GM12873 (cell line): ENCODE data around the gene NTN1.

Source experiments
- CTCF ChIP-seq: IDR thresholded peaks from 2 replicates; pipeline ENCODE4 v1.5.1; 2012; ENCODE audit warnings: low read depth, mild to moderate bottlenecking, moderate library complexity, low read length, control low read depth; ENCODE audit not compliant: insufficient read depth; ENCODE audit errors: missing control alignments

Gene NTN1

GRCh38 chr17:9206410-9206703, 185.0 kb downstream of the NTN1 start:
- TF ChIP-seq CTCF: no peak

- no peak for TF ChIP-seq CTCF
Observed at GRCh38 chr17:9206741-9207332, 185.5 kb downstream of the NTN1 start.

DNA sequence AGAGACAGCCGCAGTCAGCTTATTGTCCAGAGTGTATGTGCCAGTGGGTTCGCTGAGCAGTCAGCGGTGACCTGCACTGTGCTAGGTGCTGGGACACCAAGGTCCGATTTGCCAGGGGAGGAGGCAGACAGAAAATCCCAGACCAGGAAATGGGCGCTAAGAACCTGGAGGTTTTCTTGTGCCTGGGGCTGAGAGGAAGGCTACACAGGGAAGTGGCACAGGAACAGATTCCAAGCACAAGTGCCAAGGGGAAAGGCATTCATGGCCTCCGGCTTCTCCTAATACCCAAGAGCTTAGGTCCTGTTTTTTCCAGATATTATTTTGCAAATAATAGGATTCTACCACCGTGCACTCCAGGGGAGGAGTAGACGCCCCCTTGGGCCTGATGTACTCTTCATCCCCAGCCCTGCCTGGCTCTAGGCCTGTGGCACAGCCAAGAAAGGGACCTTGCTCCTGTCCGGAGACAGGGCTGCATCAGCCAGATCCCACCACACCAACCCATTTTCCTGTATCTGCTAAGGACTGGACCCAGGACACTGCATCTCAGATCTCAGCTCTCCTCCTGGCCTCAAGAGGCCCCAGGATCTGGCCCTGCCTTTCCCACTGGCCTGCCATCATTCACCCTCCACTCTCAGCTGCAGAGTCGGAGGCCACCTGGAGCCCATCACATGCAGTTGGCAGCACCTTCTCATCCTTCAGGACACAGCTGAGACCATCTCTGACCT, 187.2 kb downstream of the NTN1 start:
- TF ChIP-seq CTCF: no peak

GRCh38 chr17:9209347-9209746, 188.0 kb downstream of the NTN1 start:
- no peak for TF ChIP-seq CTCF

DNA sequence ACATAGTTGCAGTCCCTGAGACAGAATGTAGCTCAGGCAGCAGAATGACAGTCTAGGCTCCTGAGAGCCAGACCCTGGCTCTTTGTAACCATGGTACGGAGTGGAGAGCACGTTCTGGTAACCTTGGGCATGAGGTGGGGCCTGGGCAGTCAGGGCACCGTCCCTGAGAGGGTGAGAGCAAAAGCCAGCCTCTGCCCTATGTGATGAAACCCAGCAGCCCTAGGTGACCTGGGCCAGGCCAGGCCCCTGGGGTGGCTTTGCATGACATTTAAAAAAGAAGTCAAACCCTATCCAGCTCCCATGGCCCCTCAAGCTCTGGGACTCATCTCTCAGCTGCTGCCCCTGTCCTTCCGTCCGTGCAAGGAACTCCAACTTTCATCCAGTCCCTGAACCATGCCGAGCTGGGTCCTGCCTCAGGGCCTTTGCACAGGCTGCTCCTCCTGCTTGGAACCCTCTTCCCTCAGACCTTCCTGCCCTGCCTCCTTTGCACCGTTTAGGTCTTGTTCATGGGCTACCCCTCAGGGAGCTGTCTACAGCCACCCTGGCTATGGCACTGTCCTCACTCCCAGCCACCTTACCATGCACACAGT, 188.6 kb downstream of the NTN1 start:
- TF ChIP-seq CTCF: no peak

GRCh38 chr17:9211133-9211765, 189.9 kb downstream of the NTN1 start:
- TF ChIP-seq CTCF: no peak
